Hepatic stellate cell (primary cell): Measurements from ENCODE around the gene GATD1.
A peak's percentile ranks its signal among the peaks of the same experiment; 100 is the strongest.

ENCODE experiments used
- DNase-seq: peaks from one replicate; pipeline ENCODE4 v3.0.0; 2011; ENCODE audit warnings: low spot score

GATD1 gene

GRCh38 chr11:795634-796564 lies 18.6 kb upstream of the GATD1 start:
- peak; percentile 95 for DNase-seq

GRCh38 chr11:794766-795633 lies 17.7 kb upstream of the GATD1 start:
- no peak for DNase-seq

- DNase-seq, result no peak
Measured at GRCh38 chr11:794013-794765, 16.9 kb upstream of the GATD1 start.

- no peak for DNase-seq
Measured at GRCh38 chr11:793556-793955, 16.3 kb upstream of the GATD1 start.

GRCh38 chr11:792873-793272 lies 15.6 kb upstream of the GATD1 start:
- DNase-seq, result no peak

- no peak for DNase-seq
Measured at GRCh38 chr11:792535-792821, 15.2 kb upstream of the GATD1 start.

- no peak for DNase-seq
Measured at GRCh38 chr11:791658-792534, 14.6 kb upstream of the GATD1 start.

- DNase-seq, result no peak
Measured at GRCh38 chr11:790721-791564, 13.7 kb upstream of the GATD1 start.

GRCh38 chr11:789943-790342 lies 12.7 kb upstream of the GATD1 start, which contains the start of gene CEND1:
TSS of gene CEND1 (minus strand) at chr11:790090. CDS start at chr11:788576, 1,514 bp downstream.
- peak; percentile 80 for DNase-seq

- DNase-seq, result no peak
Measured at GRCh38 chr11:788953-789940, 12.0 kb upstream of the GATD1 start.

- no peak for DNase-seq
Measured at GRCh38 chr11:788009-788640, 10.8 kb upstream of the GATD1 start.

- no peak for DNase-seq
Measured at GRCh38 chr11:787084-787675, 9.9 kb upstream of the GATD1 start.

- DNase-seq, result no peak
Measured at GRCh38 chr11:786235-787083, 9.2 kb upstream of the GATD1 start.

- DNase-seq, result no peak
Measured at GRCh38 chr11:783581-784015, 6.3 kb upstream of the GATD1 start.

- DNase-seq, result no peak
Measured at GRCh38 chr11:782264-783174, 5.2 kb upstream of the GATD1 start.

GRCh38 chr11:779955-780532 lies 2.8 kb upstream of the GATD1 start:
- DNase-seq, result no peak
